H9 (cell line): ENCODE data around the gene VWA5A. TPM values are rescaled to one million over a fixed set of nuclear protein-coding genes. Genes with fewer than 3 reads are reported as not detected.

Experiments used
- DNase-seq: peaks from one replicate; pipeline ENCODE4 v3.0.0-alpha.2; 2017
- H2AFZ ChIP-seq: one replicate; pipeline ENCODE4 v1.6.1; 2013; ENCODE audit warnings: mild to moderate bottlenecking, low read length, control low read depth, moderate library complexity
- H2AK5ac ChIP-seq: 2 replicates; pipeline ENCODE4 v1.6.1; 2013; ENCODE audit warnings: low read length, control low read depth, mixed read lengths; ENCODE audit not compliant: insufficient read length
- H2BK120ac ChIP-seq: one replicate; pipeline ENCODE4 v1.6.1; 2013; ENCODE audit warnings: low read depth, mild to moderate bottlenecking, low read length, control low read depth, inconsistent platforms; ENCODE audit not compliant: poor library complexity, severe bottlenecking
- H2BK12ac ChIP-seq: 2 replicates; pipeline ENCODE4 v1.6.1; 2013; ENCODE audit warnings: low read length, control low read depth, mixed read lengths, low read depth; ENCODE audit not compliant: insufficient read length
- H2BK15ac ChIP-seq: 2 replicates; pipeline ENCODE4 v1.6.1; 2013; ENCODE audit warnings: low read depth, low read length, control low read depth
- H2BK20ac ChIP-seq: one replicate; pipeline ENCODE4 v1.6.1; 2013; ENCODE audit warnings: low read depth, mild to moderate bottlenecking, low read length, control low read depth, inconsistent platforms; ENCODE audit not compliant: poor library complexity, severe bottlenecking
- H2BK5ac ChIP-seq: 2 replicates; pipeline ENCODE4 v1.6.1; 2013; ENCODE audit warnings: low read length, control low read depth, mixed read lengths; ENCODE audit not compliant: insufficient read length
- H3K14ac ChIP-seq: 2 replicates; pipeline ENCODE4 v1.6.1; 2013; ENCODE audit warnings: low read length, control low read depth; ENCODE audit not compliant: insufficient read depth
- H3K18ac ChIP-seq: 2 replicates; pipeline ENCODE4 v1.6.1; 2013; ENCODE audit warnings: low read depth, mild to moderate bottlenecking, mixed read lengths, low read length, control low read depth; ENCODE audit not compliant: insufficient read length
- H3K23ac ChIP-seq: 2 replicates; pipeline ENCODE4 v1.6.1; 2013; ENCODE audit warnings: low read length, control low read depth, mixed read lengths, low read depth; ENCODE audit not compliant: insufficient read length
- H3K23me2 ChIP-seq: 2 replicates; pipeline ENCODE4 v1.6.1; 2013; ENCODE audit warnings: low read depth, mild to moderate bottlenecking, mixed read lengths, low read length, control low read depth; ENCODE audit not compliant: insufficient read length, poor library complexity, severe bottlenecking
- H3K27ac ChIP-seq: 2 replicates; pipeline ENCODE4 v1.5.1; 2013; ENCODE audit warnings: low read length, control low read depth, mixed read lengths, low read depth; ENCODE audit not compliant: insufficient read length
- H3K27me3 ChIP-seq: 2 replicates; pipeline ENCODE4 v1.6.1; 2013; ENCODE audit warnings: low read length, control low read depth, inconsistent platforms; ENCODE audit not compliant: insufficient read depth
- H3K4ac ChIP-seq: 2 replicates; pipeline ENCODE4 v1.6.1; 2013; ENCODE audit warnings: low read depth, mild to moderate bottlenecking, control low read depth, inconsistent platforms, low read length, moderate library complexity
- H3K4me1 ChIP-seq: 2 replicates; pipeline ENCODE4 v1.6.1; 2013; ENCODE audit warnings: low read length, control low read depth, inconsistent platforms; ENCODE audit not compliant: insufficient read depth
- H3K4me2 ChIP-seq: 2 replicates; pipeline ENCODE4 v1.6.1; 2013; ENCODE audit warnings: low read length, control low read depth, mixed read lengths; ENCODE audit not compliant: insufficient read length, insufficient read depth
- H3K56ac ChIP-seq: 2 replicates; pipeline ENCODE4 v1.6.1; 2013; ENCODE audit warnings: low read depth, mild to moderate bottlenecking, mixed read lengths, low read length, control low read depth; ENCODE audit not compliant: insufficient read length
- H3K79me1 ChIP-seq: 2 replicates; pipeline ENCODE4 v1.6.1; 2013; ENCODE audit warnings: low read depth, mild to moderate bottlenecking, moderate library complexity, low read length, control low read depth, inconsistent platforms; ENCODE audit not compliant: insufficient read depth, poor library complexity, severe bottlenecking
- H3K79me2 ChIP-seq: 2 replicates; pipeline ENCODE4 v1.6.1; 2013; ENCODE audit warnings: low read length, control low read depth, inconsistent platforms; ENCODE audit not compliant: insufficient read depth
- H3K9ac ChIP-seq: 2 replicates; pipeline ENCODE4 v1.6.1; 2013; ENCODE audit warnings: low read length, control low read depth, mixed read lengths; ENCODE audit not compliant: insufficient read length; ENCODE audit errors: extremely low read depth
- H3K9me3 ChIP-seq: one replicate; pipeline ENCODE4 v1.6.1; 2013; ENCODE audit warnings: low read depth, low read length, inconsistent platforms; ENCODE audit not compliant: control insufficient read depth
- H3T11ph ChIP-seq: one replicate; pipeline ENCODE4 v1.6.1; 2013; ENCODE audit warnings: mild to moderate bottlenecking, low read length, control low read depth, inconsistent platforms
- H4K20me1 ChIP-seq: one replicate; pipeline ENCODE4 v1.6.1; 2013; ENCODE audit not compliant: control insufficient read depth, insufficient read length, insufficient read depth
- H4K5ac ChIP-seq: 2 replicates; pipeline ENCODE4 v1.6.1; 2013; ENCODE audit warnings: low read depth, mild to moderate bottlenecking, mixed read lengths, low read length, control low read depth; ENCODE audit not compliant: insufficient read length
- H4K8ac ChIP-seq: replicated peaks from 2 replicates; pipeline ENCODE4 v1.6.1; 2013; ENCODE audit warnings: low read length, control low read depth, mixed read lengths, low read depth; ENCODE audit not compliant: insufficient read length
- H4K91ac ChIP-seq: 2 replicates; pipeline ENCODE4 v1.6.1; 2013; ENCODE audit warnings: low read depth, mild to moderate bottlenecking, moderate library complexity, mixed read lengths, low read length, control low read depth; ENCODE audit not compliant: insufficient read length
- H3K27ac Mint-ChIP-seq, 3 experiments: 2 replicates in 2 of 3; 3 replicates in 1 of 3; pipeline ENCODE4 v1.8.0; 2020 to 2021; ENCODE audit warnings: mixed read lengths in 3 of 3, mild to moderate bottlenecking in 1 of 3, moderate library complexity in 1 of 3
- H3K27me3 Mint-ChIP-seq: 2 replicates; pipeline ENCODE4 v1.8.0; 2021; ENCODE audit warnings: low read depth, mild to moderate bottlenecking, moderate library complexity, mixed read lengths
- H3K36me3 Mint-ChIP-seq, 3 experiments: 2 replicates in 2 of 3; 3 replicates in 1 of 3; pipeline ENCODE4 v1.8.0; 2020 to 2021; ENCODE audit warnings: low read depth in 3 of 3, mixed read lengths in 3 of 3; ENCODE audit not compliant: insufficient read depth in 1 of 3
- H3K4me1 Mint-ChIP-seq, 2 experiments: 2 replicates each; pipeline ENCODE4 v1.8.0; 2020; ENCODE audit warnings: mixed read lengths in 2 of 2
- H3K4me3 Mint-ChIP-seq, 2 experiments: 2 replicates in 1 of 2; 3 replicates in 1 of 2; pipeline ENCODE4 v1.8.0; 2020 to 2021; ENCODE audit warnings: mild to moderate bottlenecking in 2 of 2, mixed read lengths in 2 of 2, moderate library complexity in 1 of 2
- H3K9me3 Mint-ChIP-seq, 2 experiments: 2 replicates in 1 of 2; 3 replicates in 1 of 2; pipeline ENCODE4 v1.8.0; 2020; ENCODE audit warnings: mild to moderate bottlenecking in 2 of 2, mixed read lengths in 2 of 2, moderate library complexity in 1 of 2
- WGBS: extraction: QIAGEN DNeasy Blood & Tissue Kit; methylation state at CpG from one replicate; pipeline ENCODE4 v1.1.7; 2013; ENCODE audit warnings: missing lambda C conversion rate, low lambda C conversion rate, mixed read lengths; ENCODE audit not compliant: insufficient read length; ENCODE audit errors: extremely low coverage; 5-methylcytosine and 5-hydroxymethylcytosine counted together
- total RNA-seq: library from RNA; stranded (reverse); gene quantifications from 2 replicates; pipeline ENCODE4 v1.2.1, GENCODE V29; 2021
- TF ChIP-seq, protein P1 (sequence below): fragments of 200-600 bp; sonication (generic); conservative IDR thresholded peaks from 3 replicates; pipeline ENCODE4 v1.8.0; 2021; ENCODE audit warnings: antibody characterized with exemption, mild to moderate bottlenecking

Gene VWA5A
- total RNA-seq, 1 experiment from 2014 or later, result 15.6 TPM

GRCh38 chr11:124119103-124119502, 3.9 kb downstream of the VWA5A start:
- no peak overlapping the region for H2BK12ac ChIP-seq
- H3K27ac ChIP-seq, result no peak overlapping the region
- Mint-ChIP-seq H3K9me3 (no peaks in the 10 kb centered on the region), H3K4me3 (no peak overlapping the region), H3K4me1 (peaks cover 19 to 24% of the 10 kb centered on the region in 2 experiments), H3K36me3 (peaks cover 24 to 56% (median 48%) of the 10 kb centered on the region in 3 experiments), H3K27ac (no peak overlapping the region), H3K27me3 (no peaks in the 10 kb centered on the region)
- no CpG with 5 or more reads among the region's 2 CpGs for WGBS
- H2BK15ac ChIP-seq, result no peak overlapping the region
- peaks cover 3% of the 10 kb centered on the region for H3K23me2 ChIP-seq
- H3K56ac ChIP-seq, result no peak overlapping the region
- H2AK5ac ChIP-seq, result no peak overlapping the region
- no peak overlapping the region for H2BK120ac ChIP-seq
- no peaks in the 10 kb centered on the region for H4K20me1 ChIP-seq
- no peak overlapping the region for H3K18ac ChIP-seq
- no peak overlapping the region for H2BK5ac ChIP-seq
- no peaks in the 10 kb centered on the region for H3K79me1 ChIP-seq
- DNase-seq, result no peak
- no peak overlapping the region for H3K9ac ChIP-seq
- H2AFZ ChIP-seq, result no peak overlapping the region
- H3T11ph ChIP-seq, result no peak overlapping the region
- no peak overlapping the region for H4K5ac ChIP-seq
- no peaks in the 10 kb centered on the region for H3K27me3 ChIP-seq
- no peak overlapping the region for H4K91ac ChIP-seq
- H3K9me3 ChIP-seq, result no peaks in the 10 kb centered on the region
- H2BK20ac ChIP-seq, result no peak overlapping the region
- no peak overlapping the region for H3K4ac ChIP-seq
- no peaks in the 10 kb centered on the region for H3K4me1 ChIP-seq
- no peaks in the 10 kb centered on the region for H3K79me2 ChIP-seq
- H3K14ac ChIP-seq, result no peak overlapping the region
- TF ChIP-seq, protein P1, sequence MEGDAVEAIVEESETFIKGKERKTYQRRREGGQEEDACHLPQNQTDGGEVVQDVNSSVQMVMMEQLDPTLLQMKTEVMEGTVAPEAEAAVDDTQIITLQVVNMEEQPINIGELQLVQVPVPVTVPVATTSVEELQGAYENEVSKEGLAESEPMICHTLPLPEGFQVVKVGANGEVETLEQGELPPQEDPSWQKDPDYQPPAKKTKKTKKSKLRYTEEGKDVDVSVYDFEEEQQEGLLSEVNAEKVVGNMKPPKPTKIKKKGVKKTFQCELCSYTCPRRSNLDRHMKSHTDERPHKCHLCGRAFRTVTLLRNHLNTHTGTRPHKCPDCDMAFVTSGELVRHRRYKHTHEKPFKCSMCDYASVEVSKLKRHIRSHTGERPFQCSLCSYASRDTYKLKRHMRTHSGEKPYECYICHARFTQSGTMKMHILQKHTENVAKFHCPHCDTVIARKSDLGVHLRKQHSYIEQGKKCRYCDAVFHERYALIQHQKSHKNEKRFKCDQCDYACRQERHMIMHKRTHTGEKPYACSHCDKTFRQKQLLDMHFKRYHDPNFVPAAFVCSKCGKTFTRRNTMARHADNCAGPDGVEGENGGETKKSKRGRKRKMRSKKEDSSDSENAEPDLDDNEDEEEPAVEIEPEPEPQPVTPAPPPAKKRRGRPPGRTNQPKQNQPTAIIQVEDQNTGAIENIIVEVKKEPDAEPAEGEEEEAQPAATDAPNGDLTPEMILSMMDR, result no peak
- H3K23ac ChIP-seq, result no peak overlapping the region
- no peak overlapping the region for H3K4me2 ChIP-seq
- H4K8ac ChIP-seq, result no peak overlapping the region
